IPS-18a (cell line): ENCODE data around the gene SELP.
"Not testable (repeated sequence)": the region's sequence is repeated elsewhere in the genome, so short reads cannot be mapped to it uniquely, and the experiment has no call there.

Source experiments
- H3K27ac ChIP-seq: one replicate; pipeline ENCODE4 v1.5.1; 2013; ENCODE audit warnings: low read length
- H3K27me3 ChIP-seq: one replicate; pipeline ENCODE4 v1.6.1; 2013; ENCODE audit warnings: mild to moderate bottlenecking, low read length; ENCODE audit not compliant: control insufficient read depth, insufficient read depth
- H3K36me3 ChIP-seq: one replicate; pipeline ENCODE4 v1.6.1; 2013; ENCODE audit warnings: low read depth, low read length; ENCODE audit not compliant: control insufficient read depth
- H3K4me1 ChIP-seq: one replicate; pipeline ENCODE4 v1.6.1; 2013; ENCODE audit warnings: low read depth, low read length; ENCODE audit not compliant: control insufficient read depth
- H3K4me3 ChIP-seq: one replicate; pipeline ENCODE4 v1.5.1; 2013; ENCODE audit warnings: low read length
- H3K9ac ChIP-seq: one replicate; pipeline ENCODE4 v1.6.1; 2013; ENCODE audit warnings: mild to moderate bottlenecking, low read length, moderate library complexity
- H3K9me3 ChIP-seq: one replicate; pipeline ENCODE4 v1.6.1; 2013; ENCODE audit warnings: low read depth, low read length; ENCODE audit not compliant: control insufficient read depth

The SELP gene

GRCh38 chr1:169630006-169630405 is at the start of gene SELP:
TSS of gene SELP (minus strand) at chr1:169630124. CDS start at chr1:169630074, 50 bp downstream.
- Histone ChIP-seq H3K4me1 (no peaks in the 10 kb centered on the region), H3K9ac (no peak within 1 kb of the TSS), H3K4me3 (no peak within 1 kb of the TSS), H3K27me3 (no peaks in the 10 kb centered on the region), H3K27ac (no peak within 1 kb of the TSS), H3K36me3 (no peaks in the 10 kb centered on the region), H3K9me3 (peaks cover 1% of the 10 kb centered on the region)

GRCh38 chr1:169679692-169680091 is 49.8 kb upstream of the SELP start:
- Histone ChIP-seq H3K4me3 (no peak overlapping the region), H3K9me3 (no peaks in the 10 kb centered on the region), H3K36me3 (no peaks in the 10 kb centered on the region), H3K9ac (no peak overlapping the region), H3K4me1 (peaks cover 9% of the 10 kb centered on the region), H3K27ac (no peak overlapping the region), H3K27me3 (peaks cover 61% of the 10 kb centered on the region)

- peaks cover 24% of the 10 kb centered on the region for H3K27me3 ChIP-seq
- H3K9ac ChIP-seq, result no peak overlapping the region
- no peak overlapping the region for H3K27ac ChIP-seq
- H3K4me3 ChIP-seq, result no peak overlapping the region
- H3K9me3 ChIP-seq, result no peaks in the 10 kb centered on the region
- no peaks in the 10 kb centered on the region for H3K36me3 ChIP-seq
- H3K4me1 ChIP-seq, result peaks cover 2% of the 10 kb centered on the region
These were observed 46.1 kb upstream of the SELP start for GRCh38 chr1:169676001-169676400.

GRCh38 chr1:169670836-169671235 is 40.9 kb upstream of the SELP start:
- no peak overlapping the region for H3K9ac ChIP-seq

GRCh38 chr1:169670244-169670643 is 40.3 kb upstream of the SELP start:
- H3K4me1 ChIP-seq, H3K27ac ChIP-seq, H3K9ac ChIP-seq, H3K36me3 ChIP-seq, H3K9me3 ChIP-seq, H3K4me3 ChIP-seq, H3K27me3 ChIP-seq: not testable (repeated sequence)

More at GRCh38 chr1:169670836-169671235, 40.9 kb upstream of the SELP start:
- Histone ChIP-seq H3K4me1 (no peaks in the 10 kb centered on the region), H3K36me3 (no peaks in the 10 kb centered on the region), H3K4me3 (no peak overlapping the region), H3K27me3 (no peaks in the 10 kb centered on the region), H3K27ac (no peak overlapping the region), H3K9me3 (no peaks in the 10 kb centered on the region)

GRCh38 chr1:169667699-169668596 is 38.0 kb upstream of the SELP start:
- not testable (repeated sequence) for H3K27me3 ChIP-seq, H3K9ac ChIP-seq, H3K9me3 ChIP-seq, H3K4me1 ChIP-seq, H3K27ac ChIP-seq, H3K36me3 ChIP-seq, H3K4me3 ChIP-seq

- H3K4me3 ChIP-seq, H3K9ac ChIP-seq, H3K27ac ChIP-seq: not testable (repeated sequence)
These were observed 37.3 kb upstream of the SELP start for GRCh38 chr1:169667227-169667639.

GRCh38 chr1:169662680-169663079 is 32.8 kb upstream of the SELP start:
- H3K9ac ChIP-seq, result not testable (repeated sequence)

More at GRCh38 chr1:169667227-169667639, 37.3 kb upstream of the SELP start:
- H3K36me3 ChIP-seq, H3K4me1 ChIP-seq, H3K9me3 ChIP-seq, H3K27me3 ChIP-seq: not testable (repeated sequence)

GRCh38 chr1:169661066-169661465 is 31.1 kb upstream of the SELP start:
- not testable (repeated sequence) for H3K9ac ChIP-seq, H3K4me3 ChIP-seq, H3K36me3 ChIP-seq, H3K27ac ChIP-seq, H3K27me3 ChIP-seq, H3K4me1 ChIP-seq, H3K9me3 ChIP-seq

More at GRCh38 chr1:169662680-169663079, 32.8 kb upstream of the SELP start:
- not testable (repeated sequence) for H3K9me3 ChIP-seq, H3K36me3 ChIP-seq, H3K4me1 ChIP-seq, H3K4me3 ChIP-seq, H3K27ac ChIP-seq, H3K27me3 ChIP-seq

- not testable (repeated sequence) for H3K36me3 ChIP-seq, H3K27me3 ChIP-seq, H3K27ac ChIP-seq, H3K9ac ChIP-seq, H3K4me1 ChIP-seq, H3K4me3 ChIP-seq, H3K9me3 ChIP-seq
These were observed 28.9 kb upstream of the SELP start for GRCh38 chr1:169658777-169659176.

GRCh38 chr1:169653873-169654272 is 23.9 kb upstream of the SELP start:
- Histone ChIP-seq H3K9me3 (no peaks in the 10 kb centered on the region), H3K27ac (no peak overlapping the region), H3K27me3 (no peaks in the 10 kb centered on the region), H3K4me1 (no peaks in the 10 kb centered on the region), H3K4me3 (no peak overlapping the region), H3K36me3 (no peaks in the 10 kb centered on the region), H3K9ac (no peak overlapping the region)

GRCh38 chr1:169651035-169651434 is 21.1 kb upstream of the SELP start:
- H3K9me3 ChIP-seq, result no peaks in the 10 kb centered on the region
- no peak overlapping the region for H3K4me3 ChIP-seq
- H3K27ac ChIP-seq, result no peak overlapping the region
- peaks cover 9% of the 10 kb centered on the region for H3K4me1 ChIP-seq
- no peak overlapping the region for H3K9ac ChIP-seq
- H3K36me3 ChIP-seq, result no peaks in the 10 kb centered on the region
- H3K27me3 ChIP-seq, result no peaks in the 10 kb centered on the region
